H1 (cell line): ENCODE results near the gene GALNT12. TPM values are rescaled to one million over a fixed set of nuclear protein-coding genes. Genes with fewer than 3 reads are reported as not detected.

Source experiments
- BACH1 ChIP-seq: IDR thresholded peaks from 2 replicates; pipeline ENCODE4 v1.6.1; 2012; ENCODE audit warnings: low read length, improper control_type of control experiment
- BRCA1 ChIP-seq: IDR thresholded peaks from 2 replicates; pipeline ENCODE4 v1.6.1; 2012; ENCODE audit warnings: low read depth, low read length, improper control_type of control experiment
- CTBP2 ChIP-seq: IDR thresholded peaks from 2 replicates; pipeline ENCODE4 v1.7.0; 2011; ENCODE audit warnings: borderline replicate concordance, mild to moderate bottlenecking, moderate library complexity, mixed read lengths, low read length; ENCODE audit not compliant: insufficient read depth, insufficient read length
- HDAC2 ChIP-seq, 2 experiments: fragments of 300-600 bp in 1 of 2; sonication (generic) in 1 of 2; IDR thresholded peaks; 2 replicates each; pipeline ENCODE4 v1.6.1; 2011 to 2012; ENCODE audit warnings: low read depth in 2 of 2, low read length in 2 of 2, mild to moderate bottlenecking in 2 of 2, moderate library complexity in 2 of 2, borderline replicate concordance in 1 of 2, inconsistent platforms in 1 of 2
- KDM1A ChIP-seq: fragments of 200-600, 300-600 bp; sonication (generic); IDR thresholded peaks from 2 replicates; pipeline ENCODE4 v1.7.1; 2016; ENCODE audit warnings: mild to moderate bottlenecking, low read length, borderline replicate concordance
- ZNF274 ChIP-seq: IDR thresholded peaks from 2 replicates; pipeline ENCODE4 v1.7.0; 2012; ENCODE audit warnings: low read length, borderline replicate concordance; ENCODE audit errors: extremely low read depth
- polyA plus RNA-seq, 7 experiments: library from polyadenylated mRNA; depleted of rRNA in 3 of 7; stranded (reverse) in 5 of 7; unstranded in 2 of 7; fragments of >200 nt in 5 of 7; fragments of 200-250 nt in 2 of 7; gene quantifications; 1 replicate in 5 of 7; 2 replicates in 1 of 7; 4 replicates in 1 of 7; pipeline versions ENCODE4 v1.2.1 to v1.2.3, GENCODE V29; 2011 to 2013; ENCODE audit warnings: missing spikeins in 2 of 7, mixed read lengths in 2 of 7
- total RNA-seq: library from RNA; stranded (reverse); fragmentation: NEBNext Ultra II Directional; extraction: Animal tissue kit (Norgen Biotek cat#: 25700); gene quantifications from 2 replicates; pipeline ENCODE4 v1.2.1, GENCODE V29; 2021

The GALNT12 gene
- total and polyA plus RNA-seq, 2 of the 8 experiments (the other 6 are each of a cell fraction or from before 2014, with no cell fraction given) = 16.2 to 19.6 TPM

- TF ChIP-seq HDAC2 (IDR thresholded peaks at IDR 0.05; ENCODE audit: borderline replicate concordance in 1 of 2, low read depth in 2 of 2, low read length in 2 of 2) (no peak), BACH1 (no peak), CTBP2 (no peak), BRCA1 (no peak), ZNF274 (no peak), KDM1A (no peak)
These were observed 38.6 kb downstream of the GALNT12 start (continued) for GRCh38 chr9:98846081-98846480.
